HepG2 (cell line): ENCODE measurements around the gene NKX1-2. TPM values are rescaled to one million over a fixed set of nuclear protein-coding genes. Genes with fewer than 3 reads are reported as not detected.

ENCODE experiments used
- BCL3 ChIP-seq: sonication (generic); formaldehyde crosslinking; IDR thresholded peaks from 2 replicates; pipeline ENCODE4 v1.5.1; 2020; ENCODE audit warnings: mild to moderate bottlenecking, missing genetic modification reagents, moderate library complexity
- CSRNP1 ChIP-seq: sonication (generic); formaldehyde crosslinking; IDR thresholded peaks from 2 replicates; pipeline ENCODE4 v1.8.1; 2023; ENCODE audit warnings: mild to moderate bottlenecking, missing genetic modification reagents
- EEA1 ChIP-seq: sonication (generic); formaldehyde crosslinking; IDR thresholded peaks from 2 replicates; pipeline ENCODE4 v1.5.1; 2020; ENCODE audit warnings: mild to moderate bottlenecking, missing genetic modification reagents, borderline replicate concordance
- MAFF ChIP-seq: IDR thresholded peaks from 2 replicates; pipeline ENCODE4 v1.6.1; 2011; ENCODE audit warnings: low read depth, low read length, improper control_type of control experiment
- MED8 ChIP-seq: sonication (generic); formaldehyde crosslinking; IDR thresholded peaks from 2 replicates; pipeline ENCODE4 v1.8.1; 2023; ENCODE audit warnings: mild to moderate bottlenecking, missing genetic modification reagents; ENCODE audit not compliant: insufficient replicate concordance
- MYC ChIP-seq: sonication (generic); formaldehyde crosslinking; IDR thresholded peaks from 2 replicates; pipeline ENCODE4 v1.9.0; 2021; ENCODE audit warnings: missing genetic modification reagents, borderline replicate concordance
- PLRG1 ChIP-seq: fragments of 450-650 bp; conservative IDR thresholded peaks from 2 replicates; pipeline ENCODE4 v1.6.1; 2016
- RERE ChIP-seq: IDR thresholded peaks from 2 replicates; pipeline ENCODE4 v1.6.1; 2016; ENCODE audit warnings: low read depth, missing genetic modification reagents, missing compliant biosample characterization
- SIN3B ChIP-seq: fragments of 150-350 bp; IDR thresholded peaks from 2 replicates; pipeline ENCODE4 v1.6.1; 2014; ENCODE audit warnings: low read length
- TSC22D2 ChIP-seq: sonication (generic); formaldehyde crosslinking; IDR thresholded peaks from 2 replicates; pipeline ENCODE4 v1.5.1; 2020; ENCODE audit warnings: missing genetic modification reagents, mild to moderate bottlenecking, borderline replicate concordance
- ZBTB39 ChIP-seq: sonication (generic); formaldehyde crosslinking; IDR thresholded peaks from 2 replicates; pipeline ENCODE4 v1.5.0; 2020; ENCODE audit warnings: missing genetic modification reagents
- ZNF432 ChIP-seq: sonication (generic); formaldehyde crosslinking; IDR thresholded peaks from 2 replicates; pipeline ENCODE4 v1.5.0; 2020; ENCODE audit warnings: missing genetic modification reagents, mild to moderate bottlenecking, borderline replicate concordance
- ZNF670 ChIP-seq: sonication (generic); formaldehyde crosslinking; IDR thresholded peaks from 2 replicates; pipeline ENCODE4 v1.8.0; 2022; ENCODE audit warnings: mild to moderate bottlenecking, missing genetic modification reagents, borderline replicate concordance
- ZNF740 ChIP-seq: sonication (generic); formaldehyde crosslinking; IDR thresholded peaks from 2 replicates; pipeline ENCODE4 v1.4.0; 2020; ENCODE audit warnings: missing genetic modification reagents
- ZNF773 ChIP-seq: sonication (generic); formaldehyde crosslinking; IDR thresholded peaks from 2 replicates; pipeline ENCODE4 v1.4.0; 2020; ENCODE audit warnings: missing genetic modification reagents, borderline replicate concordance
- polyA plus RNA-seq, 8 experiments: library from polyadenylated mRNA; depleted of rRNA in 3 of 8; stranded (reverse) in 7 of 8; unstranded in 1 of 8; fragments of >200 nt; fragmentation: Illumina TruSeq in 4 of 8; extraction: Trizol in 4 of 8; gene quantifications; 2 replicates each; pipeline versions ENCODE4 v1.2.1 to v1.2.3, GENCODE V29; 2011 to 2016; ENCODE audit warnings: low read depth in 4 of 8, missing spikeins in 1 of 8, mixed read lengths in 1 of 8; ENCODE audit not compliant: insufficient read depth in 1 of 8
- total RNA-seq, 5 experiments: library from RNA; depleted of rRNA; stranded (reverse); fragments of >200 nt; fragmentation: Illumina TruSeq; extraction: Trizol; gene quantifications; 2 replicates each; pipeline ENCODE4 v1.2.3, GENCODE V29; 2016; ENCODE audit warnings: low read depth in 1 of 5
- TF ChIP-seq, protein P1 (sequence below): sonication (generic); formaldehyde crosslinking; IDR thresholded peaks from 2 replicates; pipeline ENCODE4 v1.5.0; 2020; ENCODE audit warnings: missing genetic modification reagents

NKX1-2 gene
- total and polyA plus RNA-seq, 2 of the 13 experiments (the other 11 are each of a cell fraction or from before 2014, with no cell fraction given) = not detected

DNA sequence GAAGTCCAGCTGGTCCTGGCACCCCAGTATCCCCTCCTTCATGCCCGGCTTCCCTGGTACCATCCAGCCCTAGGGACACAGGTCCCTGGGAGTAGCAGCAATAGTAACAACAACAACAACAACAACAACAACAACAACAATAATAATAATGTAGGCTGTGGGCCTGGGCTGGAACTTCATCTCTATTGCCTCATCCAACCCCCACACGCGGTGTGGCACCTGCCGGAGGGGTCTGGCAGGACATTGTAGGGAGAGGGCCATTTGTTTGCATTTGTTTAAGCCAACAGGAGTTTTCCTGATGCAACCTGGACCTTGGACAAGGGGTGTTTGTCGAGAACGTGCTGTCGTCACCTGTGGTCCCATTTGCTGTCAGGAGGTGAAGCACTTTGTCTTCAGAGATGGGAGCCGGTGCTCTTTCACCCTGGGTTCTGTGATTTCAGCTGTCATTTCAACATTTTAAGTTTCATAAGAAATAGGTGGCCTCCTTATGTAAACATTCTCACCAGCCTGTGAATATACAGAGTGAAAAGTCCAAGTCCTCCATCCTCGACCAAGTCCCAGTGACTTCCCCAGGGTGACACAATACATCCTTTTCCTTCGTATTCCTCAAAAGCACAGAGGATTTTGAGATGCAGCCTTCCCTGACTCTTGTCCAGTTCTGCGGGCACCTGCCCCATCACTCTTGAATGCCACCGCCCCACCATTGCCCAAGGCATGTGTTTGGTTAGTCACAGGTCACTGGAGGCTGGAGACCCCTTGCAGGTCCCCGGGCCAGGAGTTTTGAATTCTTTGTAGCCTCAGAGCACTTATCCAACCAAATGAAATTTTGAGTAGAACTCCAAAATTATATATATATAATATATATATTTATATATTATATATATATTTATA is 21.0 kb upstream of the NKX1-2 start (continued):
- TF ChIP-seq BCL3 (CRISPR knock-in tag) (no peak), CSRNP1 (CRISPR knock-in tag) (peak; percentile 78), ZNF773 (CRISPR knock-in tag) (no peak), EEA1 (CRISPR knock-in tag) (no peak), SIN3B (no peak), MED8 (CRISPR knock-in tag) (peak; percentile 90), PLRG1 (no peak), MYC (CRISPR knock-in tag) (peak; percentile 86; the same call in 1 of the 2 replicates), ZBTB39 (CRISPR knock-in tag) (no peak), ZNF670 (CRISPR knock-in tag) (no peak), MAFF (no peak), RERE (peak; percentile 93), TSC22D2 (CRISPR knock-in tag) (no peak), ZNF740 (CRISPR knock-in tag) (no peak), ZNF432 (CRISPR knock-in tag) (no peak)
- TF ChIP-seq, protein P1, sequence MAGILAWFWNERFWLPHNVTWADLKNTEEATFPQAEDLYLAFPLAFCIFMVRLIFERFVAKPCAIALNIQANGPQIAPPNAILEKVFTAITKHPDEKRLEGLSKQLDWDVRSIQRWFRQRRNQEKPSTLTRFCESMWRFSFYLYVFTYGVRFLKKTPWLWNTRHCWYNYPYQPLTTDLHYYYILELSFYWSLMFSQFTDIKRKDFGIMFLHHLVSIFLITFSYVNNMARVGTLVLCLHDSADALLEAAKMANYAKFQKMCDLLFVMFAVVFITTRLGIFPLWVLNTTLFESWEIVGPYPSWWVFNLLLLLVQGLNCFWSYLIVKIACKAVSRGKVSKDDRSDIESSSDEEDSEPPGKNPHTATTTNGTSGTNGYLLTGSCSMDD (CRISPR knock-in tag) = no peak
